Suprapubic skin (tissue), 3 donors: ENCODE data around the gene FBP1.

ENCODE experiments used
- CTCF ChIP-seq, 2 donors: fragments of 200-600 bp in 1 of 2; fragments of 450-650 bp in 1 of 2; sonication (generic) in 1 of 2; IDR thresholded peaks; one replicate each; pipeline ENCODE4 v1.5.1; 2016 to 2019; ENCODE audit warnings: antibody characterized with exemption in 2 of 2, mild to moderate bottlenecking in 1 of 2, moderate library complexity in 1 of 2
- EP300 ChIP-seq: sonication (generic); formaldehyde crosslinking; IDR thresholded peaks from one replicate; pipeline ENCODE4 v1.6.1; 2017; ENCODE audit warnings: antibody characterized with exemption
- POLR2A ChIP-seq, 2 donors: fragments of 450-650 bp; IDR thresholded peaks; one replicate each; pipeline ENCODE4 v1.6.1; 2017; ENCODE audit warnings: antibody characterized with exemption in 2 of 2, mild to moderate bottlenecking in 2 of 2, moderate library complexity in 2 of 2

GRCh38 chr9:94643176-94643575, 3.9 kb upstream of the FBP1 start:
- no peak for TF ChIP-seq CTCF (IDR thresholded peaks at IDR 0.05)
- no peak for TF ChIP-seq EP300
- no peak for TF ChIP-seq POLR2A (IDR thresholded peaks at IDR 0.05)
